Spleen (tissue), 7 donors: ENCODE results near the gene CYB5A.
A peak's percentile ranks its signal among the peaks of the same experiment; 100 is the strongest.

Source experiments
- POLR2A ChIP-seq, 3 donors: fragments of 450-650 bp; IDR thresholded peaks; one replicate each; pipeline ENCODE4 v1.5.1; 2017; ENCODE audit warnings: antibody characterized with exemption in 3 of 3, mild to moderate bottlenecking in 1 of 3
- POLR2AphosphoS5 ChIP-seq, 3 donors: sonication (generic); formaldehyde crosslinking; IDR thresholded peaks; one replicate each; pipeline ENCODE4 v1.5.1; 2017; ENCODE audit warnings: antibody characterized with exemption in 3 of 3
- TF ChIP-seq, protein P1 (sequence below), 11 experiments: fragments of 200-600 bp in 7 of 11; fragments of 450-650 bp in 4 of 11; sonication (generic) in 4 of 11; IDR thresholded peaks in 8 of 11; conservative IDR thresholded peaks in 3 of 11; 1 replicate in 7 of 11; 2 replicates in 4 of 11; pipeline versions ENCODE4 v1.4.0 to v1.8.0; 2016 to 2021; ENCODE audit warnings: antibody characterized with exemption in 11 of 11, inconsistent platforms in 4 of 11, mild to moderate bottlenecking in 1 of 11
- donor health status: DM: no; HTN: no; CAD: no; lungs with moderate emphysema.
- donor health status: DM: no; HTN: no; CAD: no.
- donor health status: DM: no; HTN: no; CAD: no.

DNA sequence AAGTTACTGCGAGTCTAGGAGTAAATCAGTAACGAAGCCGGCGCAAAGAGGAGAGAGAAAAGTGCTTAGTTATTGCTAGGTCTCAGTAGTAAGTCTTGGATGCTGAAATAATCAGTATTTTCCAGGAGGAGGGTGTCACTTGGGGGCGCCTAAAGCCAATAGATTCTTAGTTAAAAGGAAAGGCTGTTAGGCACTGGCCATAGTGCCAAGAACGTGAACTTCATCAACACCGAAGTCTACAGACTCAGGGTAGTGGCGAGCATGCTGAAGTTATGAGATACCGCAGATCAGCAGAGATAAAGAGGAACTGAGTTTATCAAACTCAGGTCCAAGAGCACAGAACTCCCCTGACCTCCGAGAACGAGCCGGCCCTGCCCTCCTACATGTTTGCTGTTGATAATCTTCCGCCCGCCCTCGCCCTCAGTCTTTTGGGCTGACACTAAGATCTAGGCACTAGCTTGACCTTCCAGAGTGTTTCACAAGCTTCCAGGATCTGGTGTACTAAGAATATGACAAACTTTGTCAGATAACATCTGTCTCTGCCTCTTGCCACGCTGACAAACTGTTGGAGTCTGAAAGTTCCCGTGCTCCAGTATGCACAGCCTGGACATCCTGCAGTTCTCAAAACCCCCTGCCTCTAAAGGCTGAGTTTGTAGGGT is 49.2 kb downstream of the CYB5A start:
- peak in 2 of 3 donors; percentile 21 to 48 for TF ChIP-seq POLR2AphosphoS5 (IDR thresholded peaks at IDR 0.05)
- TF ChIP-seq, protein P1, sequence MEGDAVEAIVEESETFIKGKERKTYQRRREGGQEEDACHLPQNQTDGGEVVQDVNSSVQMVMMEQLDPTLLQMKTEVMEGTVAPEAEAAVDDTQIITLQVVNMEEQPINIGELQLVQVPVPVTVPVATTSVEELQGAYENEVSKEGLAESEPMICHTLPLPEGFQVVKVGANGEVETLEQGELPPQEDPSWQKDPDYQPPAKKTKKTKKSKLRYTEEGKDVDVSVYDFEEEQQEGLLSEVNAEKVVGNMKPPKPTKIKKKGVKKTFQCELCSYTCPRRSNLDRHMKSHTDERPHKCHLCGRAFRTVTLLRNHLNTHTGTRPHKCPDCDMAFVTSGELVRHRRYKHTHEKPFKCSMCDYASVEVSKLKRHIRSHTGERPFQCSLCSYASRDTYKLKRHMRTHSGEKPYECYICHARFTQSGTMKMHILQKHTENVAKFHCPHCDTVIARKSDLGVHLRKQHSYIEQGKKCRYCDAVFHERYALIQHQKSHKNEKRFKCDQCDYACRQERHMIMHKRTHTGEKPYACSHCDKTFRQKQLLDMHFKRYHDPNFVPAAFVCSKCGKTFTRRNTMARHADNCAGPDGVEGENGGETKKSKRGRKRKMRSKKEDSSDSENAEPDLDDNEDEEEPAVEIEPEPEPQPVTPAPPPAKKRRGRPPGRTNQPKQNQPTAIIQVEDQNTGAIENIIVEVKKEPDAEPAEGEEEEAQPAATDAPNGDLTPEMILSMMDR (IDR thresholded peaks at IDR 0.05 in 8 of 11, conservative IDR thresholded peaks at IDR 0.05 in 3 of 11): peak in 1 of 11 experiments; percentile 13
- no peak for TF ChIP-seq POLR2A (IDR thresholded peaks at IDR 0.05)
